ENCODE data around the gene NOS3. TPM values are rescaled to one million over a fixed set of nuclear protein-coding genes. Genes with fewer than 3 reads are reported as not detected.

Gene NOS3
- total RNA-seq, 1 donor from 2014 or later, result 10.9 TPM

DNA sequence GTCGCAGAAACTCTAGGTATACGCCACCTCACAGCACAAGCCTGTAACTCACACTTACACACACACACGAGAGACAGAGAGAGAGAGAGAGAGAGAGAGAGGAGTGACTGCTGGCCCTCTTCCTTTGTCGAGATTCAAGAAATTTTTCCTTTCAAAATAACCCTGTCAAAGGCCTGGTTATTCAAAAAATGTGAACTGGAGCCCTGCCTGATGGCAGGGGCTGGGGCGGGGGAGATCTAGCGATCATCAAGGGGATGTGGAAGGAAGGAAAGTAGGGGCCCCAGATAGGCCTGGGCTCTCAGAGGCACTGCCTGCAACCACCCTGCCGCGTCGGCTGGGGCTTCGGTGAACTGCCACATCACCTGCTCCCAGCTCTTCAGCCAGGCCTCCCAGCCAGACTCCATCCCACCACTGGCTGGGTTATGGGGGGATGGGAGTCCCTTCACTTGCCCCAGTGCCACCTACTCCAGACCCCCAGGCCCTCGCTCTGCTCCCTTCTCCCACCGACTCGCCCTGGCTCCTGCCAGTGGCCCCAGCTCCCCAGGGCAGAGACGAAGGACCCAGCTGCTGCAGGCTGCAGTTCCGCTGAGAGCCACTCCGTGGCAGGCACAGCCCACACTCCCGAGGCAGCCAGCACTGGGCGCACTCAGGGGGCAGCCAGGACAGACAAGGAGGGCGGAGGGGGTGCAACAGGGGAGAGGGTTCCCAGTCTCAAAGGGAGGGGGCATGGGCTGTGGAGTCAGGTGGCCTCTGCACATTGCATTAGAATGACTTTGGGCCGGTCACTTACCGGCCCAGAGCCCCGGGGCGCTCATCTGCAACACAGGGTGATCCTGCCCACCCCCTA is 28.0 kb upstream of the NOS3 start:
- ATAC-seq (peak; percentile 44), DNase-seq (peak; percentile 79)
- intact Hi-C loops (cut with micrococcal nuclease), result no loop called here

DNA sequence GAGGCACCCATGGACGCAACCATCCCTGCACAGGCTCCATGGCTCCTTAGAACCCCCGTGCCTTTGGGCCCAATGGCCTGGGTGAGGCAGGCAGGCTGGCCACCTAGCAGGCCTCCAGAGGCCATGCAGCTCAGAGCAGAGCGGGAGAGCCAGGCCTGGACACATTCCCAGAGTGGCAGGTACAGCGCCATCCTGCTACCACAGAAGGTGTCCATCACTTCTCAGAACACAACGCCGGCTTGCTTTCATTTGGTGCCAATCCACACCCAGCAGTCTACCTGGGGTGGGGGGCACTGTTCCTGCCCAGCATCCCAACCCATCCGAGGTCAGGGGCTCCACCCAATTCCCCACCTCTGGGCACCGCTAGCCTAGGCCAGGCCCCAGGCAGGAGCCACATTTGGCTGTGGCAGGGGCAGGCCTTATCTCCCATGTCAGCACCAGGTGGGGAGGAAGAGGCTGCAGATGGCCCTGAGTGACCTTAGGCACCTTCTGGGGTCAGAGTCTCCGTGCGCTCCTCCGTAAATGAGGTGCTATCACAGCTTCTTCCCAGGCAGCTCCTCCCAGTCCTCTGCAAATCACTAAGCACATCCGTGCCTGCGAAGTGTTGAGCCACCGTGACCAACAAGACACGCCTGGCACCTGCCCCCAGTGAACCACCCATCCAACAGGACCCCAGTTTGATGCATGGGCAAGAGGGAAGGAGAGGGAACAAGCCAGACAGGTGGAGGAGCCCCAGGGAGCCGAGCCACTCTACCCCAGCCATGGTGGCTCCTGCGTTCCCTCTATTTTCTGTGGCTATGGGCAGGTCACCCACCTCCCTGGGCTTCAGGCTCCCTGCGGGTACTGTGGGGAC is 26.9 kb upstream of the NOS3 start:
- peak; percentile 13 for ATAC-seq
- peak; percentile 48 for DNase-seq
- intact Hi-C loops (cut with micrococcal nuclease), result no loop called here

DNA sequence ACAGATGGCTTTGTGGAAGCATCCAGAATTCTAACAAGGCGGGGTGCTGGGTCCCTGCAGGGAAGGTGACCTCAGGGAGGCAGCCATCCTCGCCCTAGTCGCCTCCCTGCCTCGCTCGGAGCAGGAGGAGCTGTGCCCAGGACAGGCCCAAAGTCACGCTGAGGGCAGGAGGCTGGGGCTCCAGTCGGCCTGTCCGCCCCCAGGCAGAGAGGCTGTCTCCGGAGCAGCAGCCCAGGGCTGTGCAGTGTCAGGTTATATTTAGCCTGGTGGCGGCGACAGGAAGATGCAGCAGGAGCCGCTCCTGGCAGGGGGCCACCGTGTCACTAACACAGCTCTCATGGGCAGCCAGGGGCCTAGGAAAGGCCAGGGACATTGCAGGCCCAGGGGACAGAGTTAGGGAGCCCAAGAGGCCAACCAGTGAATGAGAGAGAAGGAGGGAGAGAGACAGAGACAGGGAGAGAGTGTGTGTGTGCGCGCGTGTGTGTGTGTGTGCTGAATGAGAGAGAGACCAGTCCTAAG is 26.2 kb upstream of the NOS3 start:
- peak; percentile 95 for DNase-seq
- ATAC-seq, result peak; percentile 80

GRCh38 chr7:150965273-150965830 is 25.5 kb upstream of the NOS3 start:
- DNase-seq (peak; percentile 70), ATAC-seq (peak; percentile 46)
- intact Hi-C loops (cut with micrococcal nuclease), result no loop called here

More for the DNA sequence above, 26.2 kb upstream of the NOS3 start:
- intact Hi-C loops (cut with micrococcal nuclease), result no loop called here

DNA sequence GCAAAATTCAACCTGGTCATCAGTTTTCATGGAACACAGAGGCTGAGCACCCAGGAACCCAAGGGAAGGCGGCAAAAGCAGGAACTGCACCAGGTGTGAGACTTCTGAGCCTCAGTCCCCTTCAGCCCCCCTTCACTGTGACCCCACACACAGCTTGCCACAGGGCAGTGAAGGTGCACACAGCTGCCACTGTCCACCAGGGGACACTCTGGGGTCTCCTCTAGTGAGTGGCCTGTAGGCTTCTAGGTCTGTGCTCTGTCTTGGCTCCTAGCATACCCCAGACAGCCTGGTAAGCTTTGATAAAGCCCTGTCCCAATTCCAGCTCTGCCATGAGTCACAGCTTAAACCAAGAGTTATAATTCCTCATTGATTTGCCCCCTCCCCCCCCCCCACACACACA is 24.8 kb upstream of the NOS3 start:
- ATAC-seq (peak; percentile 41), DNase-seq (peak; percentile 54)
- intact Hi-C loops (cut with micrococcal nuclease), result no loop called here

DNA sequence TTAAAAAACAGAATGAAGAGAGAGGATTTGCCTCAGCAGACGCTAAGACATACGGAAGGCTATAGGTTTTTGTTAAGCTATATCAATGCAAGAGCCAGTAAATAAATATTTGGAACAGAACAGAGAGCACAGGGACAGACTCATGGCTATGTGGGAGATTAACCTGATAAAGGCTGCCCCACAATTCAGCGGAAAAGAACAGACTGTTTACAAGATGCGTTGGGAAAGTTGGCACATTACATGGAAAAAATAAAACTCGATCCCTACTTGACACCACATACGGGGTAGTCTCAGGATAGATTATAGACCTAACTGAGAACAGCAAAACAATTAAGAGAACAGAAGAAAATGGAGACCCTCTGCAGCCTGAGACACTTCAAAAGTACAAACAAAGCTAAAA is 23.5 kb upstream of the NOS3 start:
- intact Hi-C loops (cut with micrococcal nuclease), result no loop called here
- ATAC-seq, result no peak

DNA sequence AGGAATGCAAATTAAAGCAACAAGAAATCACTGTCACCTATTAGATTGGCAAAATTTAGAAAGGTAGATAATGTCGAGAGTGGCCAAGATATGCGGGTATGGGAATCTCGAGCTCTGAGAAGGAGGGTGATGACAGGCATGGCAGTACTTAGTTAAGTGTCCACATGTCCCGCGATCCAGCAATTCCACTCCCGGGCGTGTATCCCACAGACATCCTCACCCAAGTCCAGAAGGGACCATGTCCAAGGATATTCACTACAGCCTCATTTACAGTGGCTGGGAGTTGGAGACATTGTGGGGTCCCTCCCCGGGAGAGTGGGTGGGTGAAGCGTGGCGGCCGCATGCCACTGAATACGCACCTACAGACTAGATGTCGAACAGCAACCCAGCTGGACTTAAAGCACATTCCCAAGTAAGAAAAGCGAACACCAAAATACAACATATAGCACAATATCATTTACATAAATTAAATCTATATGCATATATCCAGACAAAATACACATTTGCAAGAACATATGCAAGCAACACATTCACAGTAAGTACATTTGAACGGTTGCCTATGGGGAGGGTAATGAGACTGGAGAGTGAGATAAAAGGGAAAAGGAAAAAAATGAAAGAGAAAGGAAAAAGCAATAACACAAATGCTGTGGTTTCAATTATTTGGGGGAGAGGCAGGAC is 22.6 kb upstream of the NOS3 start:
- ATAC-seq (peak; percentile 23), DNase-seq (peak; percentile 68)
- intact Hi-C loops (cut with micrococcal nuclease), result no loop called here

More for the DNA sequence above, 23.5 kb upstream of the NOS3 start:
- DNase-seq, result no peak

DNA sequence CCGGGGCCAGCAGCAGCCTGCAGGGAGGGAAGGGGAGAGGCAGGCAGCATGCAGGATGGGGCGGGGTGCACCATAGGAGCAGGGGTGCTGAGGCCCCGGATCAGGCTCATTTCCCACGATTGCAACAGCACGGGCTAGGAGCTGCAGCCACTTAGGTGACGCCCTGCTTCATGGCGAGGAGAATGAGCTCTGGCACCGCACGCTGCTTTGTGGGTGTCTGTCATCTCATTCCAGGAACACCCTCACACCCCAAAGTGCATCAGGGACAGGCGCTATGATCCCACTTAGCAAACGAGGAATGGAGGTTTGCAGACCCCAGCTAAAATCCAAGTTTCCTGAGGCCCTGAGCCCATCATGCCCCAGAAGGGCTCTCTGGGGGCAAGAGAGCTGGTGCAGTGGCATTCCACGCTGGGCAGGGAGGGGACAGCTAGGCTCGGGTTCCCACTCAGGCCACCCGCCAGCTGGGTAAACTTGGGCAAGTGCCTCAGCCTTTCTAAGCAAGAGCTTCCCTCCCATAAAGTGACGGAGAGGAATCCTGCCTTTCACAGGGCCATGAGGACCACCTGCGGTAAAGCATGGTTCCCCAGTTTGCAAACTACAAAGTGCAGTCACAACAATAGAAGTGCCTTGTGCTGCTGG is 22.0 kb upstream of the NOS3 start:
- ATAC-seq, result no peak
- DNase-seq, result peak; percentile 48
- intact Hi-C loops (cut with micrococcal nuclease), result no loop called here

DNA sequence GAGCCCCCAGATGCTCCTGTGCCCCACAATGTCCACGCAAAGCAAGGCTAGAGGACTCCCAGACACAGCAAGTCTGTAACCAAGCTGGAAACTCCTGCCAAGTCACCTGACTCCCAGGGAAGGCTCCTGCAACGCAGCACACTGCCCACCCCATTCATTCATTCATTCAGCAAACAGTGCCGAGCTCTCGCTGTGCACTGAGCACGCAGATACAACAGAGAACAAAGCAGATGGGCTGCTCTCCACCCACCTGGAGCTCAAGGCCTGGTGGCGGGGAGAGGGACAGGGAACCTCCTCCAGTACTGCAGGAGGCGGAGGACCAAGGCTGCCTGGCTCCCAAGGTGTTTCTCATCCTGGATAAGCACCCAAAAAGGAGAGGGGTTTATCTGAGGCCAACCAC is 21.3 kb upstream of the NOS3 start:
- DNase-seq (peak; percentile 22), ATAC-seq (no peak)
- intact Hi-C loops (cut with micrococcal nuclease), result no loop called here

DNA sequence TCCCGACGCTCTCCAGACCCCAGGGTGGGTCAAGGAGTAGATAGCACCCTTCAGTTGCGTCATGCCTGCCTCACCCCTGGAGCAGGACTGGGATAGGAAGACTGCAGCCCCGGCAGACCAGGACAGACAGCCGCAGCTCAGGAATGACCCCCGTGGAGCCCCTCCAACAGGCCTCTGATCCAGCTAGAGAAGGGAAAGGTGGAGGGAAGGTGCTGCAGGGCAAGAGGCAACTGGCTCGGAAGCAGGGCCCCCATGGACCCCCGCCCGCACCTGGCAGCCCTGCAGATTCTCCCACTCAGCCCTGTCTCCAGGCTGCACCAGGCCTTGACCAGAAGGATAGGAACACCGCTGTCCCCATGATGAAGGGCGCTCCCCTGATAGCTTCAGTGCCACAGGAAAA is 20.4 kb upstream of the NOS3 start:
- no peak for ATAC-seq
- peak; percentile 25 for DNase-seq
- intact Hi-C loops (cut with micrococcal nuclease), result no loop called here

DNA sequence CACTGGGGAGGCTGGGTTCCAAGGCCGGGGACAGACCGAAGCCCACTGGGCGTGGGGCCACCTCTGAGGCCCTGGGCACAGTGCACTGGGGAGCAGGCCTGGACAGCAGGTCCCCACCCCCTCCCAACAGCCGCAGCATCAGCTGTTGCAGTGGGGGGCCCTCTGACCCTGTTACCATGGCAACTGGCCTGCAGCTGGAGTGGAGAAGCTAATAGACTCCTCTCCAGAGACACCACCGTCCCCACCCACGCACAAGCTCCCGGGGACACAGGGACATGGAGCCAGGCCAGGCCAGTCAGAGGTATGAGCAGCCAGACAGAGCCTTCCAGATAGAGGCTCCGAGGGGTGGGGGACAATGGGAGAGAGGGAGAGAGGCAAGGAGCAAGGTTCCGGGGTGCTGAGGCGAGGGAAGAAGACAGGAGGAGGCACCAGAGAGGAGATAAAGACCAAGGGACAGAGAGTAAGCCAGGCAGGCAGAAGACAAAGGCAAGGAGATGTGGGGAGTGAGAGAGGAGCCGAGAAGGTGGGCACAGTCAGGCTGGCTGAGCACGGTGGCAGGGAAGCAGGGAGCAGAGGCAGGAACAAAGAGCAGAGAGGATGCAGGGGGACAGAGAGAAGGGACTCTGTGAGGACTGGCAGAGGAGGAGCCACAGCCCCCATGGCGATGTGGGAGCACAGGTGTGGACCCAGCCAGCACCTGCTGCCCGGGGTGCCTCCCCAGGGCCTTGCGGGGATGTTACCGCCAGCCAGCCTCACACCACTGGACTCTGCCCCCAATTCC is 19.4 kb upstream of the NOS3 start:
- ATAC-seq, result peak; percentile 34
- intact Hi-C loops (cut with micrococcal nuclease), result no loop called here

DNA sequence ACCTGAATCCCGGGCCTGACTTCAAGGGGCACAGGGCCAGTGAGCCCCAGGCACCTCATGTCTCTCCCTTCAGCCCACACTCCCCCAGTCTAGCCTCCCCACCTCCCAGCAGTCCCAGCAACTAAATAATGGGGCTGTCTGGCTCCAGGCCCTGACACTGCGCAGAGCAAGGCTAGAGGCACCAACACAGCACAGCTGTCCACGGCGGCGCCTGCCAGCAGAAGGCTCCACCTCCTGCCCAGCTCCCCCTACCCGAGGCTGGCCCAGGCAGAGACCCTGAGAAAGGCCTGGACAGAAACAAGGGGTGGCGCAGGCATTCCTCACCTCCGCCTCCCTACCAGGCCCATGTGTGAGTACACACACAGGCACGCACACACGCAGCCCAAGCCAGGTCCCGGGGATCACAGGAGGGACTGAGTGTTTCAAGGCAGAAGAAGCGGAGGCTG is 18.8 kb upstream of the NOS3 start:
- intact Hi-C loops (cut with micrococcal nuclease), result no loop called here
- ATAC-seq, result peak; percentile 70
- peak; percentile 91 for DNase-seq

More for the DNA sequence above, 19.4 kb upstream of the NOS3 start:
- peak; percentile 77 for DNase-seq

DNA sequence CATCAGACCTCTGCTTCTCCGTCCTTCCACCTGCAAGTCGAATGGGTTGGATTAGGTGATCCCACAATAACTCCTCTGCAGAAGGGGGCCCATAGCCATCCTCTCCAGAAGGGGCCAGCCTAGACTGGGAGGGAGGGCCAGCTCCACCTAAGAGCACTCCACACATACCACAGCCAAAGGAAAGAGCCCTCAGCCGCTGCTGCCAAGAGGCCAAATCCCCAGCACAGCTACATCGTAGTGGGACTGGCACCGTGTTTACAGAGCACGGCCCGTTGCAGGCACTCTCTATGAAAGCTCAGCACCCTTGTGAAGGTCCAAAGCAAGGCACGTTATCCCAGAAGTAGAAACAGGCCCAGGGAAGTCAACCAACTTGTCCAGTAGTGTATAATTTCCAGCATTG is 18.1 kb upstream of the NOS3 start:
- DNase-seq (peak; percentile 55), ATAC-seq (no peak)
- intact Hi-C loops (cut with micrococcal nuclease), result no loop called here

- peak; percentile 43 for DNase-seq
- no peak for ATAC-seq
These were observed 17.0 kb upstream of the NOS3 start for GRCh38 chr7:150973571-150974451.

GRCh38 chr7:150974468-150975391 is 16.1 kb upstream of the NOS3 start:
- intact Hi-C loops (cut with micrococcal nuclease), result no loop called here
- peak; percentile 5 for ATAC-seq
- peak; percentile 86 for DNase-seq

More at GRCh38 chr7:150973571-150974451, 17.0 kb upstream of the NOS3 start:
- intact Hi-C loops (cut with micrococcal nuclease), result no loop called here

Data from left ventricle myocardium superior (tissue), 1 donor.